H1 (cell line): ENCODE results near the gene GDF2. TPM values are rescaled to one million over a fixed set of nuclear protein-coding genes. Genes with fewer than 3 reads are reported as not detected.

Experiments used
- CTCF ChIA-PET: fragments of 300-600 bp; sonication (Branson Sonifier 250); formaldehyde crosslinking; loops from one replicate; lab custom pipeline; 2021; ENCODE audit not compliant: partially characterized antibody; lab: Charles Lee
- POLR2A ChIA-PET: fragments of 300-600 bp; sonication (Branson Sonifier 250); formaldehyde crosslinking; loops from one replicate; lab custom pipeline; 2021; ENCODE audit warnings: inconsistent platforms; ENCODE audit not compliant: partially characterized antibody; lab: Charles Lee
- DNase-seq, 2 experiments: peaks; one replicate each; pipeline versions ENCODE4 v3.0.0 to v3.0.0-alpha.2; 2010 to 2022; ENCODE audit warnings: low spot score in 2 of 2, low read depth in 1 of 2, mixed read lengths in 1 of 2
- FAIRE-seq: peaks from 2 replicates; lab custom pipeline; 2011; peaks lifted over from hg19 to GRCh38; lab: Jason Lieb, UNC
- H2AFZ ChIP-seq: 2 replicates; pipeline ENCODE4 v1.8.1; 2012; ENCODE audit warnings: low read length, inconsistent platforms
- H2AK5ac ChIP-seq: 2 replicates; pipeline ENCODE4 v1.6.1; 2013; ENCODE audit warnings: low read depth, low read length
- H2BK120ac ChIP-seq: replicated peaks from 2 replicates; pipeline ENCODE3; 2013; ENCODE audit warnings: low read depth, low read length, inconsistent platforms
- H2BK12ac ChIP-seq: 2 replicates; pipeline ENCODE4 v1.6.1; 2013; ENCODE audit warnings: low read depth, low read length
- H2BK15ac ChIP-seq: 2 replicates; pipeline ENCODE4 v1.6.1; 2013; ENCODE audit warnings: low read length
- H2BK20ac ChIP-seq: 2 replicates; pipeline ENCODE4 v1.6.1; 2013; ENCODE audit warnings: low read length
- H2BK5ac ChIP-seq: 2 replicates; pipeline ENCODE4 v1.6.1; 2013; ENCODE audit warnings: low read depth, low read length
- H3K14ac ChIP-seq: 2 replicates; pipeline ENCODE4 v1.6.1; 2013; ENCODE audit warnings: inconsistent platforms; ENCODE audit not compliant: insufficient read length
- H3K18ac ChIP-seq: 2 replicates; pipeline ENCODE4 v1.6.1; 2013; ENCODE audit warnings: low read length; ENCODE audit errors: extremely low read depth
- H3K23ac ChIP-seq: 2 replicates; pipeline ENCODE4 v1.6.1; 2013; ENCODE audit warnings: inconsistent platforms; ENCODE audit not compliant: insufficient read length
- H3K23me2 ChIP-seq: 2 replicates; pipeline ENCODE4 v1.6.1; 2013; ENCODE audit warnings: low read depth, low read length
- H3K27ac ChIP-seq: 2 replicates; pipeline ENCODE4 v1.6.1; 2011; ENCODE audit warnings: low read depth, low read length, inconsistent platforms
- H3K27me3 ChIP-seq, 4 experiments: replicated peaks in 1 of 4; 1 replicate in 1 of 4; 2 replicates in 3 of 4; pipeline versions ENCODE4 v1.6.1 to v1.8.1; 2011 to 2013; ENCODE audit warnings: low read length in 3 of 4, mild to moderate bottlenecking in 3 of 4, inconsistent platforms in 2 of 4, mixed read lengths in 2 of 4, moderate library complexity in 1 of 4; ENCODE audit not compliant: control insufficient read depth in 3 of 4, insufficient read depth in 3 of 4; ENCODE audit errors: extremely low read depth in 1 of 4
- H3K36me3 ChIP-seq, 4 experiments: 2 replicates each; pipeline versions ENCODE4 v1.6.1 to v1.8.1; 2011 to 2013; ENCODE audit warnings: mild to moderate bottlenecking in 4 of 4, low read length in 3 of 4, moderate library complexity in 2 of 4, control low read depth in 1 of 4, inconsistent platforms in 1 of 4; ENCODE audit not compliant: insufficient read depth in 4 of 4, control insufficient read depth in 2 of 4
- H3K4ac ChIP-seq: replicated peaks from 2 replicates; pipeline ENCODE3; 2013; ENCODE audit warnings: low read length, low read depth, mixed read lengths, inconsistent platforms; ENCODE audit not compliant: insufficient read length
- H3K4me1 ChIP-seq, 4 experiments: replicated peaks in 1 of 4; 1 replicate in 1 of 4; 2 replicates in 3 of 4; pipeline versions ENCODE4 v1.6.1 to v1.8.1; 2011 to 2013; ENCODE audit warnings: low read length in 3 of 4, inconsistent platforms in 2 of 4, mixed read lengths in 1 of 4; ENCODE audit not compliant: insufficient read depth in 4 of 4, control insufficient read depth in 3 of 4
- H3K4me2 ChIP-seq, 2 experiments: 2 replicates each; pipeline versions ENCODE4 v1.6.1 to v1.8.1; 2011 to 2013; ENCODE audit warnings: low read depth in 2 of 2, low read length in 2 of 2, control low read depth in 1 of 2, inconsistent platforms in 1 of 2, mild to moderate bottlenecking in 1 of 2; ENCODE audit not compliant: insufficient read depth in 1 of 2
- H3K4me3 ChIP-seq, 4 experiments: fragments of 200-600, 300-600 bp in 1 of 4; sonication (generic), shearing (Covaris generic), sonication (Bioruptor Twin) in 1 of 4; 2 replicates each; pipeline versions ENCODE4 v1.5.1 to v1.8.1; 2011 to 2016; ENCODE audit warnings: low read length in 4 of 4, low read depth in 3 of 4, control low read depth in 2 of 4, inconsistent platforms in 2 of 4, mild to moderate bottlenecking in 2 of 4, mixed read lengths in 1 of 4, moderate library complexity in 1 of 4; ENCODE audit not compliant: insufficient read depth in 2 of 4; ENCODE audit errors: extremely low read depth in 1 of 4
- H3K56ac ChIP-seq: replicated peaks from 2 replicates; pipeline ENCODE3; 2013; ENCODE audit warnings: low read depth, mild to moderate bottlenecking, mixed read lengths, low read length, inconsistent platforms; ENCODE audit not compliant: insufficient read length
- H3K79me1 ChIP-seq: 2 replicates; pipeline ENCODE4 v1.6.1; 2013; ENCODE audit warnings: low read depth, low read length, control low read depth
- H3K79me2 ChIP-seq, 2 experiments: 2 replicates each; pipeline versions ENCODE4 v1.6.1 to v1.8.1; 2012 to 2013; ENCODE audit warnings: low read length in 2 of 2, mild to moderate bottlenecking in 2 of 2, inconsistent platforms in 1 of 2; ENCODE audit not compliant: insufficient read depth in 2 of 2, control insufficient read depth in 1 of 2
- H3K9ac ChIP-seq, 4 experiments: replicated peaks in 1 of 4; 1 replicate in 1 of 4; 2 replicates in 3 of 4; pipeline versions ENCODE4 v1.6.1 to v1.8.1; 2011 to 2013; ENCODE audit warnings: low read depth in 3 of 4, low read length in 3 of 4, control low read depth in 2 of 4, mild to moderate bottlenecking in 2 of 4, moderate library complexity in 2 of 4, inconsistent platforms in 1 of 4; ENCODE audit errors: extremely low read depth in 1 of 4
- H3K9me3 ChIP-seq, 2 experiments: 2 replicates each; pipeline versions ENCODE4 v1.6.1 to v1.8.1; 2012 to 2013; ENCODE audit warnings: mild to moderate bottlenecking in 2 of 2, moderate library complexity in 2 of 2, control low read depth in 1 of 2, inconsistent platforms in 1 of 2, low read depth in 1 of 2, low read length in 1 of 2, mixed read lengths in 1 of 2; ENCODE audit not compliant: insufficient read depth in 2 of 2
- H4K20me1 ChIP-seq, 2 experiments: replicated peaks in 1 of 2; 2 replicates each; pipeline versions ENCODE3 to v1.8.1; 2011 to 2013; ENCODE audit warnings: inconsistent platforms in 2 of 2, low read length in 2 of 2, mild to moderate bottlenecking in 1 of 2; ENCODE audit not compliant: insufficient read depth in 2 of 2, control insufficient read depth in 1 of 2
- H4K5ac ChIP-seq: 2 replicates; pipeline ENCODE4 v1.6.1; 2013; ENCODE audit warnings: low read length, low read depth, mixed read lengths, inconsistent platforms; ENCODE audit not compliant: insufficient read length
- H4K8ac ChIP-seq: 2 replicates; pipeline ENCODE4 v1.8.0; 2013; ENCODE audit warnings: mild to moderate bottlenecking, moderate library complexity, low read length, inconsistent platforms; ENCODE audit not compliant: insufficient read depth; ENCODE audit errors: extremely low read depth
- H4K91ac ChIP-seq: replicated peaks from 2 replicates; pipeline ENCODE3; 2013; ENCODE audit warnings: low read length, mixed read lengths, inconsistent platforms; ENCODE audit not compliant: insufficient read length
- BCL11A ChIP-seq, 2 experiments: IDR thresholded peaks; one replicate each; pipeline ENCODE4 v1.6.1; 2011; ENCODE audit warnings: low read depth in 2 of 2, low read length in 2 of 2, mild to moderate bottlenecking in 2 of 2
- CEBPB ChIP-seq: IDR thresholded peaks from 2 replicates; pipeline ENCODE4 v1.6.1; 2012; ENCODE audit warnings: low read depth, low read length
- CREB1 ChIP-seq: IDR thresholded peaks from 2 replicates; pipeline ENCODE4 v1.6.1; 2012; ENCODE audit warnings: inconsistent platforms
- CTBP2 ChIP-seq: IDR thresholded peaks from 2 replicates; pipeline ENCODE4 v1.7.0; 2011; ENCODE audit warnings: borderline replicate concordance, mild to moderate bottlenecking, moderate library complexity, mixed read lengths, low read length; ENCODE audit not compliant: insufficient read depth, insufficient read length
- GABPA ChIP-seq: IDR thresholded peaks from 2 replicates; pipeline ENCODE4 v1.6.1; 2011; ENCODE audit warnings: mild to moderate bottlenecking, low read length, moderate library complexity, borderline replicate concordance; ENCODE audit not compliant: insufficient read depth
- RBBP5 ChIP-seq: IDR thresholded peaks from 2 replicates; pipeline ENCODE4 v1.7.1; 2012; ENCODE audit warnings: low read depth, mild to moderate bottlenecking, inconsistent platforms, low read length, moderate library complexity, borderline replicate concordance
- SP1 ChIP-seq: IDR thresholded peaks from 2 replicates; pipeline ENCODE4 v1.6.1; 2011; ENCODE audit warnings: low read depth, low read length
- ZNF274 ChIP-seq: IDR thresholded peaks from 2 replicates; pipeline ENCODE4 v1.7.0; 2012; ENCODE audit warnings: low read length, borderline replicate concordance; ENCODE audit errors: extremely low read depth
- WGBS, 2 experiments: shearing (Covaris generic) in 1 of 2; methylation state at CpG; one replicate each; pipeline versions ENCODE4 v1.1.6 to v1.1.7; 2013 to 2015; ENCODE audit warnings: low lambda C conversion rate in 2 of 2, mixed read lengths in 2 of 2, inconsistent platforms in 1 of 2, low coverage in 1 of 2, missing lambda C conversion rate in 1 of 2; ENCODE audit not compliant: insufficient replicate concordance in 2 of 2, insufficient coverage in 1 of 2, insufficient read length in 1 of 2; ENCODE audit errors: extremely low coverage in 1 of 2, missing lambda C conversion rate in 1 of 2; 5-methylcytosine and 5-hydroxymethylcytosine counted together
- polyA plus RNA-seq, 7 experiments: library from polyadenylated mRNA; depleted of rRNA in 3 of 7; stranded (reverse) in 5 of 7; unstranded in 2 of 7; fragments of >200 nt in 5 of 7; fragments of 200-250 nt in 2 of 7; gene quantifications; 1 replicate in 5 of 7; 2 replicates in 1 of 7; 4 replicates in 1 of 7; pipeline versions ENCODE4 v1.2.1 to v1.2.3, GENCODE V29; 2011 to 2013; ENCODE audit warnings: missing spikeins in 2 of 7, mixed read lengths in 2 of 7
- total RNA-seq: library from RNA; stranded (reverse); fragmentation: NEBNext Ultra II Directional; extraction: Animal tissue kit (Norgen Biotek cat#: 25700); gene quantifications from 2 replicates; pipeline ENCODE4 v1.2.1, GENCODE V29; 2021
- TF ChIP-seq, protein P1 (sequence below): IDR thresholded peaks from 2 replicates; pipeline ENCODE4 v1.6.1; 2012; ENCODE audit warnings: inconsistent platforms

The GDF2 gene
- total and polyA plus RNA-seq, 2 of the 8 experiments (the other 6 are each of a cell fraction or from before 2014, with no cell fraction given): not detected

DNA sequence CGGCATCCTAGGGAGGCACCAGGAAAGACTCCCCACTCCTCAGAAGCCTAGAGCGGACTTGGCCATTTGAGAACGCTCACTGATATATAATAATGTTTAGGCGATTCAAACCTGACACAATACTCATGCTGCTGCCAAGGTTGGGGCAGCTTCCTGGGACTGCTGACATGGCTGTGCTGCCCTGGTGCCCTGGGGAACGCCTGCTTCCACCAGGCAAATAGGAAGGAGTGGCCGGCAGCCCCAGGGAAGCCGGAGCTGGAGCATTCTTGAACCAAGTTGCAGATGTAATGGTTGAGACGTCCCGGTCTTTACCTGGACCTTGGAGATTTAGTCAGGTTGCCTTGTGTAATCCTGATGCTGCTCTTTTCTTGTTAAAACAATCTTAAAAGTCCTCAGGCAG is 13.5 kb upstream of the GDF2 start:
- H3K23me2 ChIP-seq: no peaks in the 10 kb centered on the region
- no peak for TF ChIP-seq SP1
- TF ChIP-seq CTBP2: no peak
- TF ChIP-seq ZNF274: no peak
- TF ChIP-seq, protein P1, sequence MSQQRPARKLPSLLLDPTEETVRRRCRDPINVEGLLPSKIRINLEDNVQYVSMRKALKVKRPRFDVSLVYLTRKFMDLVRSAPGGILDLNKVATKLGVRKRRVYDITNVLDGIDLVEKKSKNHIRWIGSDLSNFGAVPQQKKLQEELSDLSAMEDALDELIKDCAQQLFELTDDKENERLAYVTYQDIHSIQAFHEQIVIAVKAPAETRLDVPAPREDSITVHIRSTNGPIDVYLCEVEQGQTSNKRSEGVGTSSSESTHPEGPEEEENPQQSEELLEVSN: no peak
- no peak for TF ChIP-seq RBBP5
- no peak for TF ChIP-seq GABPA
- TF ChIP-seq CEBPB: no peak
- no peak for TF ChIP-seq CREB1
- no peak for TF ChIP-seq BCL11A (IDR thresholded peaks at IDR 0.05; ENCODE audit: low read depth in 2 of 2, low read length in 2 of 2)

More for the DNA sequence above, 13.5 kb upstream of the GDF2 start:
- WGBS, 2 experiments: 88% methylated on average over 9 of the region's 9 CpGs; no CpG with 5 or more reads in 1 of the 2 experiments
- no peak overlapping the region for H2AK5ac ChIP-seq
- no peak overlapping the region for H3K4ac ChIP-seq
- ChIA-PET CTCF (interaction anchor here (1.0 to 11.8 kb wide), 7 partner anchors 15 to 313 kb away, joined by 4 to 201 read pairs (median 5); no protein-coding TSS in a partner anchor), POLR2A (no interaction called here)
- H3K14ac ChIP-seq: no peak overlapping the region
- DNase-seq (no peak), FAIRE-seq (no peak)
- no peak overlapping the region for H3K9ac ChIP-seq
- no peaks in the 10 kb centered on the region for H4K20me1 ChIP-seq
- no peak overlapping the region for H2BK20ac ChIP-seq
- peaks cover 0 to 5% (median 0%) of the 10 kb centered on the region in 4 experiments; a peak in 3 of 7 replicates for H3K4me1 ChIP-seq
- no peaks in the 10 kb centered on the region; a peak in 1 of 7 replicates for H3K27me3 ChIP-seq
- no peak overlapping the region for H2AFZ ChIP-seq
- H2BK5ac ChIP-seq: no peak overlapping the region
- no peak overlapping the region for H3K4me3 ChIP-seq
- no peak overlapping the region for H4K8ac ChIP-seq
- H3K9me3 ChIP-seq: no peaks in the 10 kb centered on the region
- H3K4me2 ChIP-seq: no peak overlapping the region
- H3K36me3 ChIP-seq: no peaks in the 10 kb centered on the region
- H3K18ac ChIP-seq: no peak overlapping the region
- no peak overlapping the region for H4K91ac ChIP-seq
- no peak overlapping the region for H2BK15ac ChIP-seq
- no peak overlapping the region for H4K5ac ChIP-seq
- no peak overlapping the region for H2BK120ac ChIP-seq
- H3K27ac ChIP-seq: no peak overlapping the region
- no peak overlapping the region for H3K56ac ChIP-seq
- no peaks in the 10 kb centered on the region for H3K79me1 ChIP-seq
- no peaks in the 10 kb centered on the region for H3K79me2 ChIP-seq
- H3K23ac ChIP-seq: no peak overlapping the region
- H2BK12ac ChIP-seq: no peak overlapping the region
